ENCODE measurements around the gene U2AF1L4.

Gene U2AF1L4

GRCh38 chr19:35757749-35758608 is 12.8 kb upstream of the U2AF1L4 start, which contains the start of gene PROSER3:
Gene PROSER3, plus strand, starts transcription at chr19:35758176. Its CDS starts 40 bp downstream, at chr19:35758216.
- no peaks in the 10 kb centered on the region for H3K9me3 Mint-ChIP-seq
- H3K4me3 Mint-ChIP-seq: peak within 1 kb of the TSS; percentile 91 to 94
- H3K36me3 Mint-ChIP-seq: peaks cover 35 to 41% of the 10 kb centered on the region in 2 donors
- ATAC-seq (replicated peaks): peak; percentile 97
- peak; percentile 100 for DNase-seq
- peak within 1 kb of the TSS; percentile 97 for H3K27ac Mint-ChIP-seq
- peaks cover 23 to 38% of the 10 kb centered on the region in 2 donors for H3K4me1 Mint-ChIP-seq
- H3K27me3 Mint-ChIP-seq: peaks cover 20 to 22% of the 10 kb centered on the region in 2 donors

- peak overlapping the region; percentile 77 for H3K27ac Mint-ChIP-seq
- no peaks in the 10 kb centered on the region for H3K9me3 Mint-ChIP-seq
These were observed 12.1 kb upstream of the U2AF1L4 start for GRCh38 chr19:35757231-35757748.

GRCh38 chr19:35756377-35757230 is 11.4 kb upstream of the U2AF1L4 start, which contains the start of gene HSPB6:
Gene HSPB6, minus strand, starts transcription at chr19:35757029. Its CDS starts 21 bp downstream, at chr19:35757008.
- Mint-ChIP-seq H3K27me3 (peaks cover 20 to 22% of the 10 kb centered on the region in 2 donors), H3K4me3 (peak within 1 kb of the TSS; percentile 91 to 94), H3K9me3 (no peaks in the 10 kb centered on the region), H3K27ac (peak within 1 kb of the TSS; percentile 97), H3K4me1 (peaks cover 23 to 38% of the 10 kb centered on the region in 2 donors), H3K36me3 (peaks cover 34 to 46% of the 10 kb centered on the region in 2 donors)
- DNase-seq: no peak
- ATAC-seq (replicated peaks): no peak

More at GRCh38 chr19:35757231-35757748, 12.1 kb upstream of the U2AF1L4 start:
- Mint-ChIP-seq H3K27me3 (peaks cover 20 to 22% of the 10 kb centered on the region in 2 donors), H3K36me3 (peaks cover 37 to 47% of the 10 kb centered on the region in 2 donors), H3K4me1 (peaks cover 23 to 38% of the 10 kb centered on the region in 2 donors), H3K4me3 (peak overlapping the region; percentile 91 to 94)
- ATAC-seq (replicated peaks) (peak in 1 of 2 donors; percentile 9), DNase-seq (no peak)

DNA sequence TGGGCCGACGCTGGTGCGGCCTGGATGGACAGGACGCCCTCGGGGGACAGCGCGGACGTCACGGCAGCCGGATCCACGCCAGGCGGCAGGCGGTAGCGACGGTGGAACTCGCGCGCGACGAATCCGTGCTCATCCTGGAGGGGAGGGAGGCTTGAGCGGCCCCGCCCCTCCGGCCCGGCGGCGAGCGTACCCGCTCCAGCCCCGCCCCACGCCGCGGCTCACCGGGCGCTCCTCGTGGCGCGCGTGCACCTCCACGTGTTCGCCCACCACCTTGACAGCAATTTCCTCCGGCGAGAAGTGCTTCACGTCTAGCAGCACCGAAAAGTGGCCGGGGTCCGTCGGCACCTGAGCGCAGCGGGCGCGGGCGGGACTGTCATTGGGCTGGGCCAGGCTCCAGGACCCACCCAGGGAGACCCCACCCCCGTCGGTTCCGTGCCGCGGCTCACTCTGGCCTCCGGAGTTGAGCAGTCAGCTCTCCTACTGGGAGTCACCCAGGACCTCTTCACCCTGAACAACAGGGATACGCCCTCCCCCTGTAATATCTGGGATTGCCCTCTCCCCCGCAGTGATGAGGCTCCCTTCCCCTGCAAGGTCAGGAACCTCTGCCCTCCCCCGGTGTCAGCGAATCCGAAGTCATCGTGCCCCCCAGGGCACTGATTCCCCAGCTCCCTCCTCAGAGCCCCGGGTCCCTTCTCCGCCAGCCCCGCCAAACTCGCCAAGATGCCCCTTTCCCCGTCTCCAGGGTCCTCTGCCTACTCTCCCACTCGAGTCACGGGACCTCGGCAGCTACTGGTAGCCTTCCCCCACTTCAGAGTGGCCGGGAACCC is 10.5 kb upstream of the U2AF1L4 start:
- Mint-ChIP-seq H3K4me1 (peaks cover 23 to 38% of the 10 kb centered on the region in 2 donors), H3K27ac (no peak overlapping the region), H3K36me3 (peaks cover 33 to 46% of the 10 kb centered on the region in 2 donors), H3K27me3 (peaks cover 20 to 22% of the 10 kb centered on the region in 2 donors), H3K4me3 (peak overlapping the region; percentile 19 to 66), H3K9me3 (no peaks in the 10 kb centered on the region)
- DNase-seq (no peak), ATAC-seq (replicated peaks) (no peak)

DNA sequence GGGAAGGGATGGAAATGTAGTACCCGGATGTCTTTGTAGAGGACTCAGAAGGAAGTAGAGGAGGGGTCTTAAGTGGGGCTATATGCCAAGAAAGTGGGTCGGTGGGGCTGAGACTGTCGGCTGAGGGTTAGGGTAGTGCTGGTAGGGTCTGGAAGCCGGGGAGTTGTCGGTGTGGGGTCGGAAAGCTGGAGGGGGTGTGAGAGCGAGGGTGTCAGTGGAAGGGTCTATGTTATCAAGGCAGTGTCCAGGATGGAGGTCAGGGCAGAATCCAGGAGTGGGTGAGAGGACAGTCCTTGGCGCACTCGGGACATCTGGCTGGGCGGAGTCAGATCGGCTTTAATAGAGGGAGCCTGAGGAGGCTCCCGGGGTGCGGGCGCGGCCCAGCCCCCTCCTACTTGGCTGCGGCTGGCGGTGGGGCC is 9.9 kb upstream of the U2AF1L4 start:
- H3K9me3 Mint-ChIP-seq: no peaks in the 10 kb centered on the region
- no peak overlapping the region for H3K27ac Mint-ChIP-seq

GRCh38 chr19:35754370-35755130 is 9.3 kb upstream of the U2AF1L4 start:
- Mint-ChIP-seq H3K4me3 (no peak overlapping the region), H3K27ac (no peak overlapping the region), H3K27me3 (peaks cover 20 to 22% of the 10 kb centered on the region in 2 donors), H3K4me1 (peaks cover 25 to 45% of the 10 kb centered on the region in 2 donors), H3K9me3 (no peaks in the 10 kb centered on the region), H3K36me3 (peaks cover 33 to 43% of the 10 kb centered on the region in 2 donors)
- DNase-seq (no peak), ATAC-seq (replicated peaks) (no peak)

More for the DNA sequence above, 9.9 kb upstream of the U2AF1L4 start:
- Mint-ChIP-seq H3K27me3 (peaks cover 20 to 22% of the 10 kb centered on the region in 2 donors), H3K4me3 (peak overlapping the region; percentile 48 to 67), H3K4me1 (peaks cover 25 to 42% of the 10 kb centered on the region in 2 donors), H3K36me3 (peaks cover 33 to 46% of the 10 kb centered on the region in 2 donors)
- DNase-seq (no peak), ATAC-seq (replicated peaks) (no peak)

- no peak for DNase-seq
- Mint-ChIP-seq H3K36me3 (peaks cover 33 to 38% of the 10 kb centered on the region in 2 donors), H3K4me3 (no peak overlapping the region), H3K27ac (no peak overlapping the region), H3K27me3 (peaks cover 20 to 22% of the 10 kb centered on the region in 2 donors), H3K9me3 (no peaks in the 10 kb centered on the region), H3K4me1 (peaks cover 22 to 45% of the 10 kb centered on the region in 2 donors)
- no peak for ATAC-seq (replicated peaks)
These were observed 8.6 kb upstream of the U2AF1L4 start for GRCh38 chr19:35753634-35754369.

- no peak overlapping the region for H3K27ac Mint-ChIP-seq
- peaks cover 34 to 41% of the 10 kb centered on the region in 2 donors for H3K36me3 Mint-ChIP-seq
- DNase-seq (no peak), ATAC-seq (replicated peaks) (no peak)
- peaks cover 24 to 48% of the 10 kb centered on the region in 2 donors for H3K4me1 Mint-ChIP-seq
- H3K4me3 Mint-ChIP-seq: no peak overlapping the region
- H3K9me3 Mint-ChIP-seq: peaks cover 0 to under 1% of the 10 kb centered on the region in 2 donors
- H3K27me3 Mint-ChIP-seq: peaks cover 20 to 22% of the 10 kb centered on the region in 2 donors
These were observed 7.6 kb upstream of the U2AF1L4 start for GRCh38 chr19:35752746-35753350.

GRCh38 chr19:35751839-35752745 is 6.9 kb upstream of the U2AF1L4 start:
- ATAC-seq (replicated peaks) (no peak), DNase-seq (no peak)
- Mint-ChIP-seq H3K4me1 (peaks cover 23 to 46% of the 10 kb centered on the region in 2 donors), H3K4me3 (no peak overlapping the region), H3K9me3 (peaks cover 0 to 1% of the 10 kb centered on the region in 2 donors), H3K27me3 (peaks cover 20 to 22% of the 10 kb centered on the region in 2 donors), H3K36me3 (peaks cover 35 to 43% of the 10 kb centered on the region in 2 donors), H3K27ac (no peak overlapping the region)

DNA sequence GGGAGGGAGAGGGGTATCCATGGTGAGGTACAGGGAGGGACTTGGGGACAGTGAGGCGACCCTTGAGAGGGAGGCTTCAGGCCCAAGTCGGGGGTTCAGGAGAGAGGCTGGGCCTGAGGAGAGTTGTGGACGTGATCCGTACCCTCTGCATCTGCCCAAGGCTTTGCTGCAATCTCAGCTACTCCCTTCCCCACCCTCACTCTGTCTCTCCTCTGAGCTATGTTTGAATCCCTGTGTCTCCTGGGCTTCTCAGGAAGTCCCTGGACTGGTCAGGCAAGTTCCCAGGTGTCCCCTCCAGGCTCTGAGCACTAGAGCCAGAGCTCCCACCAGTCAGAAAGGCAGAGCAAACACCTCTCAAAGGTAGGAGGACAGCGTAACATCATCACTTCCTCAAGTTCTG is 4.9 kb upstream of the U2AF1L4 start:
- ATAC-seq (replicated peaks) (no peak), DNase-seq (no peak)
- H3K4me1 Mint-ChIP-seq: peaks cover 21 to 44% of the 10 kb centered on the region in 2 donors
- H3K4me3 Mint-ChIP-seq: peak overlapping the region in 1 of 2 donors; percentile 11
- H3K36me3 Mint-ChIP-seq: peaks cover 28 to 41% of the 10 kb centered on the region in 2 donors
- H3K27ac Mint-ChIP-seq: no peak overlapping the region
- peaks cover 0 to 1% of the 10 kb centered on the region in 2 donors for H3K9me3 Mint-ChIP-seq
- peaks cover 10 to 12% of the 10 kb centered on the region in 2 donors for H3K27me3 Mint-ChIP-seq

Measured in stimulated activated naive B cell treated with anti-CD40 and anti-IgM and Interleukin-4, amounts not matched to agents 10 μg/mL and 1 μg/mL and 100 μg/mL, for 72 hours (primary cell).